ENCODE results near the gene ZNF444. TPM values are rescaled to one million over a fixed set of nuclear protein-coding genes. Genes with fewer than 3 reads are reported as not detected.
A peak's percentile ranks its signal among the peaks of the same experiment; 100 is the strongest.
"Not testable (repeated sequence)": the region's sequence is repeated elsewhere in the genome, so short reads cannot be mapped to it uniquely, and the experiment has no call there.

The ZNF444 gene
- total RNA-seq, 4 donors from 2014 or later, result 22.3 to 48.6 (median 41.2) TPM

DNA sequence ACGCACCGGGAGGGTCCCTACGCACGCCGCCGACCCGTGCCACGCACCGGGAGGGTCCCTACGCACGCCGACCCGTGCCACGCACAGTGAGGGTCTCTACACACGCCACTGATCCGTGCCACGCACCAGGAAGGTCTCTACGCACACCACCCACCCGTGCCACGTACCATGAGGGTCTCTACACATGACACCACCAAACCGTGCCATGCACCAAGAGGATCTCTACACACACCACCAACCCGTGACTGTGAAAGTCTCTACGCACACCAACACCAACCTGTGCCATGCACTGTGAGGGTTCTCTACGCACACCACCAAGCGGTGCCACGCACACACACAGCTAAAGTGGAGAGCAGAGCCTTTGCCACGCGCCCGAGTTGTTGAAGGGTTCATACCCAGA, 36.7 kb upstream of the ZNF444 start:
- Histone ChIP-seq H3K27ac (peak overlapping the region in 2 of 4 donors; percentile 36 to 83), H3K4me3 (no peak overlapping the region), H3K9me3 (no peaks in the 10 kb centered on the region), H3K27me3 (no peaks in the 10 kb centered on the region), H3K4me1 (peaks cover 0 to 57% (median 36%) of the 10 kb centered on the region in 4 donors), H3K36me3 (peaks cover 0 to 49% (median 0%) of the 10 kb centered on the region in 3 donors)
- TF ChIP-seq CTCF (IDR thresholded peaks at IDR 0.05) (no peak), EP300 (IDR thresholded peaks at IDR 0.05) (no peak), POLR2A (IDR thresholded peaks at IDR 0.05) (no peak)
- WGBS, 2 donors, result 94 to 97% methylated on average over 26 of the region's 29 CpGs
- DNase-seq (ENCODE audit: low spot score in 2 of 2), result no peak

GRCh38 chr19:56105090-56105701, 35.9 kb upstream of the ZNF444 start:
- Histone ChIP-seq H3K36me3 (peaks cover 0 to 42% (median 0%) of the 10 kb centered on the region in 3 donors), H3K27me3 (no peaks in the 10 kb centered on the region), H3K9me3 (no peaks in the 10 kb centered on the region), H3K4me1 (peaks cover 0 to 65% (median 42%) of the 10 kb centered on the region in 4 donors), H3K4me3 (peak overlapping the region in 1 of 4 donors; percentile 12), H3K27ac (peak overlapping the region; percentile 43 to 83 (median 66))
- DNase-seq (ENCODE audit: low spot score in 2 of 2), result peak; percentile 52 to 72
- no peak for TF ChIP-seq POLR2A (IDR thresholded peaks at IDR 0.05)
- TF ChIP-seq EP300 (IDR thresholded peaks at IDR 0.05), result peak in 1 of 2 donors; percentile 51
- TF ChIP-seq CTCF (IDR thresholded peaks at IDR 0.05), result peak; percentile 58 to 77 (median 65)
- 18 to 27% methylated on average over 22 of the region's 22 CpGs for WGBS, 2 donors

- H3K4me3 ChIP-seq, result peak overlapping the region in 1 of 4 donors; percentile 12
- H3K27me3 ChIP-seq; H3K9me3 ChIP-seq; DNase-seq (ENCODE audit: low spot score in 2 of 2): not testable (repeated sequence)
- H3K36me3 ChIP-seq, result peaks cover 0 to 35% (median 0%) of the 10 kb centered on the region in 3 donors
- 88 to 96% methylated on average over 61 of the region's 61 CpGs for WGBS, 2 donors
- peak overlapping the region; percentile 43 to 83 (median 66) for H3K27ac ChIP-seq
- H3K4me1 ChIP-seq, result peaks cover 0 to 72% (median 49%) of the 10 kb centered on the region in 4 donors
Measured at GRCh38 chr19:56105831-56106396, 35.2 kb upstream of the ZNF444 start.

DNA sequence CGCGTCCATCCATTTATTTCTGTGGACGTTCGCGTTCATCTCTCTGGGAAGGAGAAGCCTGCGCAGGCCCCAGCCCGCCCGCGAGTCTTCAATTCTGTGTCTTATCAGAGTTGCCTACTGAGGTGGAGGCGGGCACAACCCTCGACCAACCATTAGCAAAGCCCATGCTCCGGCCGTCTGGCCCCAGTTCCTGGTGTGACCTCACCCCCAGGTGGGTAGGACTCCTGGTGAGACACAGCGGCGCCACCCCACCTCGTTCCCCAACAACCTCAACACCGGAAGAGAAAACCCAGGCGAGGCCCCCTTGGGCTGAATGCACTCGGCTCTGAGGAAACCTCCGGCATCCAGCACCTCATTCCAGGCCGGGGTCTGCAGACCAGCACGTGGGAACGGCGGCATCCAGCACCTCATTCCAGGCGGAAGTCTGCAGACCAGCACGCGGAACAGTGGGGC, 34.7 kb upstream of the ZNF444 start:
- Histone ChIP-seq H3K4me3 (no peak overlapping the region), H3K27ac (peak overlapping the region in 2 of 4 donors; percentile 19 to 83), H3K9me3 (no peaks in the 10 kb centered on the region), H3K36me3 (peaks cover 0 to 30% (median 0%) of the 10 kb centered on the region in 3 donors), H3K27me3 (no peaks in the 10 kb centered on the region), H3K4me1 (peaks cover 0 to 77% (median 54%) of the 10 kb centered on the region in 4 donors)
- 83 to 88% methylated on average over 22 to 27 of the region's 27 CpGs for WGBS, 2 donors
- DNase-seq (ENCODE audit: low spot score in 2 of 2), result no peak
- no peak for TF ChIP-seq POLR2A (IDR thresholded peaks at IDR 0.05)

- Histone ChIP-seq H3K27ac (peak overlapping the region in 2 of 4 donors; percentile 19 to 83), H3K36me3 (peaks cover 0 to 24% (median 0%) of the 10 kb centered on the region in 3 donors), H3K9me3 (no peaks in the 10 kb centered on the region), H3K4me3 (no peak overlapping the region), H3K4me1 (peaks cover 0 to 83% (median 60%) of the 10 kb centered on the region in 4 donors), H3K27me3 (no peaks in the 10 kb centered on the region)
- WGBS, 2 donors, result 85 to 89% methylated on average over 11 of the region's 11 CpGs
- TF ChIP-seq EP300 (IDR thresholded peaks at IDR 0.05), result no peak
- no peak for TF ChIP-seq CTCF (IDR thresholded peaks at IDR 0.05)
- TF ChIP-seq POLR2A (IDR thresholded peaks at IDR 0.05), result no peak
- DNase-seq (ENCODE audit: low spot score in 2 of 2), result no peak
Measured at GRCh38 chr19:56106993-56107392, 34.1 kb upstream of the ZNF444 start.

Data from tibial nerve (tissue), 4 donors.